ENCODE data around the gene DUSP28. TPM values are rescaled to one million over a fixed set of nuclear protein-coding genes. Genes with fewer than 3 reads are reported as not detected.
A peak's percentile ranks its signal among the peaks of the same experiment; 100 is the strongest.

DUSP28 gene
- total RNA-seq, 4 donors from 2014 or later = 5.5 to 8.1 (median 7.4) TPM

DNA sequence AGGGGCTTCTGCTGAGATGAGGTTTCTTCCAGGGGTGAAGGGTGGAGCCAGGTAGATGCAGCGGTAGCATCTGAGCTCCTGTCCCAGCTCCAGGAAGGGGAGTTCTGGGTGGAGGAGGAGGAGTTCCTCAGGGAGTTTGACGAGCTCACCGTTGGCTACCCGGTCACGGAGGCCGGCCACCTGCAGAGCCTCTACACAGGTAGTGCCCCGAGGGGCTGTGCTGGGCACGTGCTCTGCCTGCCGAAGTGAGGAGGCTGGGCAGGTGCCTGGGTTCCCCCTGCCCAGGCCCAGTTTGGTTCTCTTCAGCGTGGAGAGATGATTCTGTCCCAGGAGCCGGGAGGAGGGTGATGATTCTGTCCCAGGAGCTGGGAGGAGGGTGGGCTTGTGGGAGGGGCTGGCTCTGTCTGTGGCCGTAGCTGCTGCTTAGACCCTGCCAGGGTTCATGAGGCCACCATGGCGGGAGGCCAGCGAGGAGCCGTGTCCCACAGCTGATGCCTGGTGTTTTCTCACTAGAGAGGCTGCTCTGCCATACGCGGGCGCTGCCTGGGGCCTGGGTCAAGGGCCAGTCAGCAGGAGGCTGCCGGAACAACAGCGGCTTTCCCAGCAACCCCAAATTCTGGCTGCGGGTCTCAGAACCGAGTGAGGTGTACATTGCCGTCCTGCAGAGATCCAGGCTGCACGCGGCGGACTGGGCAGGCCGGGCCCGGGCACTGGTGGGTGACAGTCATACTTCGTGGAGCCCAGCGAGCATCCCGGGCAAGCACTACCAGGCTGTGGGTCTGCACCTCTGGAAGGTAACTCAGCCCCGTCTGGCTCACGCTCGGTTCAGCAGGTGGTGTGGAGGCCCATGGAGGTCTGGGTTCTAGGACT is 34.6 kb downstream of the DUSP28 start:
- DNase-seq (ENCODE audit: low spot score in 2 of 2) = peak in 1 of 2 donors; percentile 75
- no peak for TF ChIP-seq POLR2A (IDR thresholded peaks at IDR 0.05)
- TF ChIP-seq, protein P1, sequence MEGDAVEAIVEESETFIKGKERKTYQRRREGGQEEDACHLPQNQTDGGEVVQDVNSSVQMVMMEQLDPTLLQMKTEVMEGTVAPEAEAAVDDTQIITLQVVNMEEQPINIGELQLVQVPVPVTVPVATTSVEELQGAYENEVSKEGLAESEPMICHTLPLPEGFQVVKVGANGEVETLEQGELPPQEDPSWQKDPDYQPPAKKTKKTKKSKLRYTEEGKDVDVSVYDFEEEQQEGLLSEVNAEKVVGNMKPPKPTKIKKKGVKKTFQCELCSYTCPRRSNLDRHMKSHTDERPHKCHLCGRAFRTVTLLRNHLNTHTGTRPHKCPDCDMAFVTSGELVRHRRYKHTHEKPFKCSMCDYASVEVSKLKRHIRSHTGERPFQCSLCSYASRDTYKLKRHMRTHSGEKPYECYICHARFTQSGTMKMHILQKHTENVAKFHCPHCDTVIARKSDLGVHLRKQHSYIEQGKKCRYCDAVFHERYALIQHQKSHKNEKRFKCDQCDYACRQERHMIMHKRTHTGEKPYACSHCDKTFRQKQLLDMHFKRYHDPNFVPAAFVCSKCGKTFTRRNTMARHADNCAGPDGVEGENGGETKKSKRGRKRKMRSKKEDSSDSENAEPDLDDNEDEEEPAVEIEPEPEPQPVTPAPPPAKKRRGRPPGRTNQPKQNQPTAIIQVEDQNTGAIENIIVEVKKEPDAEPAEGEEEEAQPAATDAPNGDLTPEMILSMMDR (IDR thresholded peaks at IDR 0.05) = no peak
- H3K4me3 ChIP-seq (ENCODE audit: low read depth, poor library complexity, severe bottlenecking) = no peak overlapping the region
- intact Hi-C loops (cut with DNase I; ENCODE audit: low total_unique reads) = no loop called here
- WGBS, 2 donors = 83 to 89% methylated on average over 18 to 34 of the region's 34 CpGs

GRCh38 chr2:240595381-240596079 is 35.4 kb downstream of the DUSP28 start:
- intact Hi-C loops (cut with DNase I; ENCODE audit: low total_unique reads) = no loop called here
- TF ChIP-seq, protein P1 (IDR thresholded peaks at IDR 0.05) = no peak
- no peak for TF ChIP-seq POLR2A (IDR thresholded peaks at IDR 0.05)
- peak in 1 of 2 donors; percentile 61 for DNase-seq (ENCODE audit: low spot score in 2 of 2)
- 56 to 62% methylated on average over 7 to 18 of the region's 18 CpGs for WGBS, 2 donors
- H3K4me3 ChIP-seq (ENCODE audit: low read depth, poor library complexity, severe bottlenecking) = no peak overlapping the region

- no peak overlapping the region for H3K4me3 ChIP-seq (ENCODE audit: low read depth, poor library complexity, severe bottlenecking)
- peak in 1 of 2 donors; percentile 81 for DNase-seq (ENCODE audit: low spot score in 2 of 2)
- 94 to 95% methylated on average over 10 to 17 of the region's 17 CpGs for WGBS, 2 donors
- intact Hi-C loops (cut with DNase I; ENCODE audit: low total_unique reads) = no loop called here
- TF ChIP-seq, protein P1 (IDR thresholded peaks at IDR 0.05) = no peak
- no peak for TF ChIP-seq POLR2A (IDR thresholded peaks at IDR 0.05)
Measured at GRCh38 chr2:240596080-240596460, 35.9 kb downstream of the DUSP28 start.

- DNase-seq (ENCODE audit: low spot score in 2 of 2) = peak in 1 of 2 donors; percentile 82
- intact Hi-C loops (cut with DNase I; ENCODE audit: low total_unique reads) = no loop called here
- WGBS, 2 donors = 80 to 82% methylated on average over 16 to 23 of the region's 23 CpGs
- TF ChIP-seq, protein P1 (IDR thresholded peaks at IDR 0.05) = no peak
- no peak for TF ChIP-seq POLR2A (IDR thresholded peaks at IDR 0.05)
- no peak overlapping the region for H3K4me3 ChIP-seq (ENCODE audit: low read depth, poor library complexity, severe bottlenecking)
Measured at GRCh38 chr2:240596491-240596931, 36.4 kb downstream of the DUSP28 start.

DNA sequence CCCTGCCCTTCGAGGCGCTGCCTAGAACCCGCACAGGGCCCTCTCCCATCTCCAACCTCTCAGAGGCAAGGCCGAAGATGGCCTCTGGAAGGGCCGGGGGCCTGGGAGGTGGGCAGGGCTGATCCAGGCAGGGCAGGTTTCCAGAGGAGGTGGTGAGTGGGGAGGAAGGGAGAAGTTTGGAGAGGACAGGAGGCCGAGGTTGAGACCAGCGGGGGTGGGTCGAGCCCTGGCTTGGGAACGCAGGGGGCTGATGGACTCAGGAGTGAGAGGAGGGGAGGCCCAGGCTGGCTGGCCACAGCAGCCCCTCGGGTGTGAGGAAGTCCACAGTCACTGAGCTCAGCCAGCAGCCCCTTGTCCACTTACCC is 36.9 kb downstream of the DUSP28 start:
- no peak for DNase-seq (ENCODE audit: low spot score in 2 of 2)
- TF ChIP-seq, protein P1 (IDR thresholded peaks at IDR 0.05) = no peak
- TF ChIP-seq POLR2A (IDR thresholded peaks at IDR 0.05) = no peak
- no peak overlapping the region for H3K4me3 ChIP-seq (ENCODE audit: low read depth, poor library complexity, severe bottlenecking)
- intact Hi-C loops (cut with DNase I; ENCODE audit: low total_unique reads) = no loop called here
- WGBS, 2 donors = 94 to 95% methylated on average over 10 of the region's 10 CpGs
